GM19328 (cell line): ENCODE data around the gene ATG101.
A peak's percentile ranks its signal among the peaks of the same experiment; 100 is the strongest.

ENCODE experiments used
- ATAC-seq: cut with Tn5 transposase; IDR thresholded peaks from one replicate; pipeline ENCODE4 v1.9.1; 2021; ENCODE audit warnings: mild to moderate bottlenecking, moderate library complexity; ENCODE audit not compliant: unreplicated experiment

The ATG101 gene, protein sequence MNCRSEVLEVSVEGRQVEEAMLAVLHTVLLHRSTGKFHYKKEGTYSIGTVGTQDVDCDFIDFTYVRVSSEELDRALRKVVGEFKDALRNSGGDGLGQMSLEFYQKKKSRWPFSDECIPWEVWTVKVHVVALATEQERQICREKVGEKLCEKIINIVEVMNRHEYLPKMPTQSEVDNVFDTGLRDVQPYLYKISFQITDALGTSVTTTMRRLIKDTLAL

GRCh38 chr12:52069327-52070184 lies at the start of gene ATG101:
Gene ATG101, plus strand, starts transcription at chr12:52069978. Its CDS starts 3,673 bp downstream, at chr12:52073651.
- ATAC-seq: peak; percentile 96

GRCh38 chr12:52020539-52021336 lies 49.0 kb upstream of the ATG101 start:
- no peak for ATAC-seq

DNA sequence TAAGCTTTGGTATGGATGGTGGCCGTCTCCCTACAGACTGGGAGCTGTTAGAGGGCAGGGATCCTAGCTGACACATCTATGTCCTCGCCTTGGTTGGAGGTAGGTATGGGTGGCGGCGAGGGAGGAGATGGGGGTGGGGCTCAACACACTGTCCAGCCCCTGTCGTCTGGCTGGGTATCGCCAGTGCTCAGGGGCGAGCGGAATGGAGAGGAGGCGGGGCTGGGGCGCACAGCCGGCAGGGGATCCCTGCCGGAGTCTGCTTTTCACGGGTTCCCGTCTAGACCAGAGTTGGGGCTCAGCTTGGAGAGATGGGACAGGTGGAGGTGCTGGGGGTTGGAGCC lies 47.0 kb upstream of the ATG101 start:
- no peak for ATAC-seq

GRCh38 chr12:52023182-52023975 lies 46.4 kb upstream of the ATG101 start:
- no peak for ATAC-seq

DNA sequence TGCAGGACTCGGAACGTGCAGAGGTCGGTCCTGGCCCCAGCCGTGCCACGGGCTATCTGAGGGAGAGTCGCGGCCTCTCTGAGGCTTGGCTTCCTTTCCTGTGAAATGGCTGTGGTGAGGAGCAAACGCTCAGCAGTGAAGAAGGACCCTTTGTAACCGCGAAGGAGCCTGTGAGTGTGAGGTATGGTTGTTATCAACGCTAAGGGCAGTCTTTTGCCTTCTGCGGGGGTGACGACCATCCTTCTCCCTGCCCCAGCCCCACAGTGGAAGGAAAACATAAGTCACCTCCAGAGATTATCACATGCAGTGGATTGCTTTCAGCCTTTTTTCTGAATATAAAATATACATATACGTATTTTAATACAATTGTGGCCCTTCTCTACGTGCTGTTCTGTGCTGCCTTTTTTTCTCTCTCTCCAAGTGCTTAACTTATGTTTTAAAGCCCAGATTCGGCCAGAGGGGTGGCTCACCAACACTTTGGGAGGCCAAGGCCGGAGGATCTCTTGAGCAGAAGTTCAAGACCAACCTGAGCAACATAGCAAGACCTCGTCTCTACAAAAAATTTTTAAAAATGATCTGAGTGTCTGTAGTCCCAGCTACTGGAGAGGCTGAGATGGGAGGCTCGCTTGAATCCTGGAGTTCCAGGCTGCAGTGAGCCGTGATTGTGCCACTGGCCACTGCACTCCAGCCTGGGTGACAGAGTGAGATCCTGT lies 45.6 kb upstream of the ATG101 start:
- ATAC-seq: no peak

- no peak for ATAC-seq
Measured at GRCh38 chr12:52024845-52025230, 44.9 kb upstream of the ATG101 start.

GRCh38 chr12:52026263-52026662 lies 43.5 kb upstream of the ATG101 start:
- ATAC-seq: no peak

DNA sequence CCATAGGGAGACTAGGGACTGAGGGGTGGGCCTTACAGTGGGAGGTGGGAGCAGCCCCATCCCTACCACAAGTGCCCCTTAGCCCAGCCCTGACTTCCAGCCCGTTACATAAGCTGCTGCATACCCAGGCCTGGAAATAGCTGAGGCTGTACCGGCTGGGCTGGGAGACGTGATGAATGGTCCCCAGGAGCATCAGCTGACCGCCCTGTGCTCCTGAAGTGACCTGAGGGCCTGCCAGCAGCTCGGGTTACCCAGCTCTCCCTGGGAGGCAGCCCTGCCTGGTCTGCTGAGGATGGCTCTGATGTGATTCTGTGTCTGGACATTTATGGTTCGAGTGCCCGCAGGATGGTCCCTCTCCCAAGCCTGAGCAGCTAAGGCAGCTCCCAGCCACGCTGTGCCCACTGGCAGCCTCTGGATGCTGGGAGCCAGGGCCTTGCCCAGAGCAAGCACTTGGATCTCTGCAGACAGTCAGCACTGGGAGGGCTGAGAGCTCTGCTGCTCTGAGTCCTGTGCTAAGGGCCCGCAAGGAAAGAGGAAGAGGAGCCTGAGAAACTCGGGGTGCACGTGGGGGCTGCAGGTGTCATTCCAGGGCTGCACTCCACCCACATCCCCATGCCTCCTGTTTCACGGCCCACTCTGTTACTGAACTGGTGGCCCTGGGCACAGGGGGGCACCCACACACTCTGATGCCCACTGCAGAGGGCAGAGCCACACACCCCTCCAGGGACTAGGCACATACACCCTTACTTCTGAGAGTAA lies 42.5 kb upstream of the ATG101 start:
- no peak for ATAC-seq

GRCh38 chr12:52029685-52030084 lies 40.1 kb upstream of the ATG101 start:
- no peak for ATAC-seq

DNA sequence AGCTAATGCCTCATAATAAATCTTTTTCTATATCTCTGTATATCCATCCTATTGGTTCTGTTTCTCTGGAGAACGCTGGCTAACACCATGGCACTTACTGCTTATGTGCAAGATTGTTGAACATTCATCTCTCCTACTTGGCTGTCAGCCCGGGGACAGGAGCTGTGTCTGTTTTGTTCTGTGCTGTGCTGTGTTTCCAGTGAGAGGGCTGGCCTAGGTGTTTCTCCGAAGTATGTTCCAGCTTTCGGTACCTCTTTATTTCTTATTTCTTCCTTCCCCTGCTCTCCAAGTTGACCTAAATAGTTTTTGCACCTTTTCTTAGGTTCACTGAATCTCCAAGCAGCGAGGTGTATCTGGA lies 37.4 kb upstream of the ATG101 start:
- no peak for ATAC-seq

DNA sequence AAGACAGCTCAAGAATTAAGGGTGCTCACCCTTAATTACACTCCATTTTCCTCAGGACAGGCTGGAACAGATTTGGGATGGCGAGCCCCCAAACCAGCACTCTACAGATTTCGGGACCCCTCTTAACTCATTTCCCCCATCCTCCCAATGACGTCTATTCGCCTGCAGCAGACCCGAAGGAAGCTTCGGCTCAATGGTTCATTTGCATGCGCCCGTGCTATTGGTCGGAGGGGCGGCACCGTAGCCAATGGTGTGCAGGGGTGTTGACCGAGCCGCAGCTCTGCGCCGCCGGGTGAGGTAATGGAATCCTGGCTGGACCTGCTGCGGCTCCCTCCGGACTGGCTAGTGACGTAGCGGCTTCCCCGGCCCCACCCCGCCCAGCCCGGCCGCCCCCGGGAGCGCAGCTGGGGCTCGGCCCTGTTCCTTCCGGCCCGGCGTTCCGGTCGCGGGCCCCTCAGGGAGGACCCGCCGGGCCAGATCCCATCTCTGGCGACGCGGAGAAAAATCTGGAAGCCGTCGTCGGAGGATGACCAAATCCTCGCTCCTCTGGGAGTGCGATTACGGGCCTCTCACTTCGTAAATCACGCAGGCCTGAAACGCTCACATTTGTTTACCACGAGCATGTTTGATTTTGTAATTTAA lies 36.9 kb upstream of the ATG101 start:
- peak; percentile 91 for ATAC-seq

- no peak for ATAC-seq
Measured at GRCh38 chr12:52033446-52034140, 36.2 kb upstream of the ATG101 start.

DNA sequence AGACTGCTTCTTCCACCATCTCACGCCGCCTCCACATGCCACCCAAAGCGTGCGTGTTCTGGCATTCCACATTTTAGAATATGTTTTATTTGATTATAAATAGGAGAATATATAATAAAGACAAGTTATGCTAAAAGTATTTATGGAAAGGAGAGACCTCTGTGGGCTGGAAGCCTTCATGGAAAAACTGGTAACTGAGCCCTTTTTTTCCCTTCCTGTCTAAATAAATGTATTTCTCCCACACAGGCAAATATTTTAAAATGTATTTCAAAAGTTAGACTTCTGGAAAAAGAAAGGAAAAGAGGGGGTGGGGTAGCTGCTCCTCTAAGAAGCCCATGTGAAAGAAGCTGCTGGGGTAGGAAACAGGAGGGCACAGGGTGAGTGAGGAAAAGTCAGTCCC lies 34.6 kb upstream of the ATG101 start:
- no peak for ATAC-seq

GRCh38 chr12:52035926-52036325 lies 33.9 kb upstream of the ATG101 start:
- no peak for ATAC-seq

DNA sequence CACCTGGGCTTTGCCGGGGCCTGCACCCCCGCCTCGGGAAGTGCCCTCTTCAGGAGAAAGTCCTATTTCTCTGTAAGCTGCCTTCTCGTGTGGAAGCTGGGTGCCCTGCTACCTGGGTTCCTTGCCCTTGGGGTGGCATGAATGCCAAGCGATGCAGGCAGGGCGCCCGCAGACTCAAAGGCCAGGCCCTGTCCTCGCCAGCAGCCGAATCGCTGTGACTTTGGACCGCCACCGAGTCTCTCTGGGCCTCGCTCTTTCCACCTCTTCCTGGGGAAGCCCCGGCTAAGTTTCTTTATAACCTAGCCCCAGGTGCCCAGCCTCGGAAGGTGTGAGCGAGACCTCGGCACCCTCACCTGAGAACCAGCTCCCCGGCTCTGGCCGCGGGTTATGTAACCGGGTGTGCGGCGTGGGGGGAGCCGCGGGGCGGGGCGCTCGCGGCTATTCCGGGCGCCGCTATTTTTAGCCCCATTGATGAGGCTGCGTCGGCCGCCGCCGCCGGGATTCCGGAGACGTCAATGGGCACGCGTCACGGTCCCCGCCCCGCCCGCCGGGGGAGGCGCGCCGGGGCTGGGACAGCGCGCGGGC lies 33.1 kb upstream of the ATG101 start:
- ATAC-seq: peak; percentile 42

GRCh38 chr12:52037248-52037861 lies 32.4 kb upstream of the ATG101 start:
- ATAC-seq: no peak

DNA sequence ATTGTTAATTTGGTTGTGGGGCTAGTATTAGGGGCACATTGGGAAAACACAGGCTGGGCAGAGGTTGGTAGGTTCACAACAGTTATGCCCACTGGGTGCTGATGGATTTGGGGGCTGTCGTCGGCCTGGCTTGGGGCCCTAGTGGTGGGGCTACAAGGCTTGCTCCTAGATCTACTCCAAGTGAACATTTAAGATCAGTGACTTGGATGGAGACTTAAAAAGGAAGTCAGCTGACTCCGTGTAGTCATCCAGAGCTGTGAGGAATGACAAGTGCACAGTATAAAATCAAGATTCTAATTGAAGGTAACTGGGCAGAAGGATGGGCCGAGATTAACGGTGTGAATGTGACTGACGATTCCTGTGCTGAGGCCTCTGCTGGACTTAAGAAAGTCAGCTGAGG lies 31.3 kb upstream of the ATG101 start:
- ATAC-seq: no peak

GRCh38 chr12:52041035-52041434 lies 28.7 kb upstream of the ATG101 start:
- no peak for ATAC-seq
